AG04450 (cell line): Measurements from ENCODE around the gene JSRP1. TPM values are rescaled to one million over a fixed set of nuclear protein-coding genes. Genes with fewer than 3 reads are reported as not detected.

Source experiments
- CTCF ChIA-PET: fragments of 300-600, 350-600 bp; formaldehyde crosslinking; extraction: SDS; loops from one replicate; lab custom pipeline; 2022; ENCODE audit warnings: antibody characterized with exemption, inconsistent platforms; lab: Charles Lee
- POLR2A ChIA-PET: fragments of 350-600 bp; formaldehyde crosslinking; extraction: SDS; loops from one replicate; lab custom pipeline; 2021; ENCODE audit warnings: antibody characterized with exemption, inconsistent platforms; lab: Yijun Ruan, JAX
- DNase-seq: peaks from one replicate; pipeline ENCODE4 v3.0.0-alpha.2; 2011; ENCODE audit warnings: low read depth, low spot score
- H3K27ac ChIP-seq: one replicate; pipeline ENCODE4 v1.5.1; 2012; ENCODE audit warnings: low read depth, low read length, control low read depth
- H3K27me3 ChIP-seq: one replicate; pipeline ENCODE4 v1.6.0; 2012; ENCODE audit warnings: low read length; ENCODE audit not compliant: control insufficient read depth, insufficient read depth
- H3K4me3 ChIP-seq: 2 replicates; pipeline ENCODE4 v1.5.1; 2011; ENCODE audit warnings: mild to moderate bottlenecking, low read depth, low read length, control low read depth
- H3K9me3 ChIP-seq: 2 replicates; pipeline ENCODE4 v1.5.1; 2012; ENCODE audit warnings: low read length; ENCODE audit not compliant: control insufficient read depth, insufficient read depth
- polyA plus RNA-seq: library from polyadenylated mRNA; depleted of rRNA; stranded (reverse); fragments of >200 nt; gene quantifications from 2 replicates; pipeline ENCODE4 v1.2.3, GENCODE V29; 2011
- TF ChIP-seq, protein P1 (sequence below): IDR thresholded peaks from 2 replicates; pipeline ENCODE4 v1.5.1; 2011; ENCODE audit warnings: low read depth, low read length, control low read depth, inconsistent platforms

Gene JSRP1
- polyA plus RNA-seq, 1 experiment = not detected

DNA sequence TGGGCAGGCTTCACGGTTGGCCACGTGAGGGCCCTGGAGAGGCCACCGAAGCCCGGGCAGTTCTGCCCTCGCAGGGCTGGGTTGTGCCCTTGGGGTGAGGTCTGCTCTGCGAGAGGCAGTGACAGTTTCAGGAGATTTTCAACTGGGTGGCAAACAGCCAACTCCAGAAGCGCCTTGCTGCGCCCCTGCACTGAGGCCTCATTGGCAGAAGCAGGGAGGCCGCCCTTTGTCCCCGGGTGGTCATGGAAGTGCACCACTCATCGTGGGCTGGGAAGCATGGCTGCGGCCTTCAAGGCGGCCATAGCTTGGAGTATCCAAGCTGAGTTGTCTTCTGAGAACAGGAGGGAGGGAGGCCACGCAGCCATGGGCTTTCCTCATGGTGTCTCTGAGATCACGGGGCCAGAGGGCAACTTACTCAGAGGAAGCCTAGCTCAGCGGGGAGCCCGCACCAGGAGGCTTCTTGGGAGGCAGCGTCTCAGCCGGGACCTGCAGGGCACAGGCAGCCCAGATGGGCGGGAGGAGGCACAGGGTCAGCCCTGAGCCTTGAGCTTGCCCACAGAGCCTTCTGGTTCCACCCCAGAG is 34.9 kb downstream of the JSRP1 start:
- Histone ChIP-seq H3K4me3 (no peak overlapping the region), H3K27me3 (no peaks in the 10 kb centered on the region), H3K27ac (no peak overlapping the region), H3K9me3 (no peaks in the 10 kb centered on the region; the same call in 1 of the 2 replicates)
- TF ChIP-seq, protein P1, sequence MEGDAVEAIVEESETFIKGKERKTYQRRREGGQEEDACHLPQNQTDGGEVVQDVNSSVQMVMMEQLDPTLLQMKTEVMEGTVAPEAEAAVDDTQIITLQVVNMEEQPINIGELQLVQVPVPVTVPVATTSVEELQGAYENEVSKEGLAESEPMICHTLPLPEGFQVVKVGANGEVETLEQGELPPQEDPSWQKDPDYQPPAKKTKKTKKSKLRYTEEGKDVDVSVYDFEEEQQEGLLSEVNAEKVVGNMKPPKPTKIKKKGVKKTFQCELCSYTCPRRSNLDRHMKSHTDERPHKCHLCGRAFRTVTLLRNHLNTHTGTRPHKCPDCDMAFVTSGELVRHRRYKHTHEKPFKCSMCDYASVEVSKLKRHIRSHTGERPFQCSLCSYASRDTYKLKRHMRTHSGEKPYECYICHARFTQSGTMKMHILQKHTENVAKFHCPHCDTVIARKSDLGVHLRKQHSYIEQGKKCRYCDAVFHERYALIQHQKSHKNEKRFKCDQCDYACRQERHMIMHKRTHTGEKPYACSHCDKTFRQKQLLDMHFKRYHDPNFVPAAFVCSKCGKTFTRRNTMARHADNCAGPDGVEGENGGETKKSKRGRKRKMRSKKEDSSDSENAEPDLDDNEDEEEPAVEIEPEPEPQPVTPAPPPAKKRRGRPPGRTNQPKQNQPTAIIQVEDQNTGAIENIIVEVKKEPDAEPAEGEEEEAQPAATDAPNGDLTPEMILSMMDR = no peak
- POLR2A ChIA-PET = no interaction called here
- DNase-seq = no peak
- CTCF ChIA-PET = interaction anchor here (0.7 kb wide), 1 partner anchor 15 kb away, joined by 3 read pairs; the partner anchor contains the start of gene PLEKHJ1

DNA sequence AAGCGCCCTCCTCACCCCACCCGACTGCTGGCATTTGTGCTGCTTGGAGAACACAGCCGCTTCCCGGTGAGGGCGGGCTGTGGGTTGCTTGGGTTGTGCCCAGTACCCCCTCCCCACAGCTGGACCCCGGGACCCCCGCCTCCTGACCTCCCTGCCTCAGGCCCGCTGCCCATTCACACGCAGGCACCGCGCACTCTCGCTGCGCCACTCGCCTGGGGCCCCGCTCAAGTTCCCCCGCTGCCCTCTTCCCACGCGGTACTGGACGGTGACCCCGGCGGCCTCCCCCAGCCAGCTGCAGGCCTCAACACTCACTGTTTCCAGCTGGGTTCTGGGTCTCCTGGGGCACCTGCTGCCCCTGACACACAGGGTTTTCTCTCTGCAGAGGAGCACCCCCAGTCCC is 36.5 kb downstream of the JSRP1 start:
- Histone ChIP-seq H3K27me3 (no peaks in the 10 kb centered on the region), H3K27ac (no peak overlapping the region), H3K9me3 (no peaks in the 10 kb centered on the region; the same call in 1 of the 2 replicates), H3K4me3 (no peak overlapping the region)
- TF ChIP-seq, protein P1 = no peak
- ChIA-PET POLR2A (no interaction called here), CTCF (no interaction called here)
- DNase-seq = no peak

DNA sequence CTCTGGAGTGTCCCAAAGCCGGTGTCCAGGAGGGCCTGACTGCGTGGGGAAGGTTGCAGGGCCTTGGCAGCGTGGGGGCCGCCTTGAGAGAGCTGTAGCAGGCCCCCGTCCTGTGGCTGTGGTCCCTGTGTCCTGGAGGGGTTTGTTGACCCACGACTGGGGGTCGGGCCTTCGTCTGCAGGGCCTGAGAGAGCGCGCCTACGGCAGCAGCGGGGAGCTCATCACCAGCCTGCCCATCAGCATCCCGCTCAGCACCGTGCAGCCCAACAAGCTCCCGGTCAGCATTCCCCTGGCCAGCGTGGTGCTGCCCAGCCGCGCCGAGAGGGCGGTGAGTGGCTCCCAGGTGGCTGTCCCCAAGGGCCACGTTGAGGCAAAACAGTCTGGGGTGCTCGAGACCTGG is 38.6 kb downstream of the JSRP1 start:
- ChIA-PET POLR2A (no interaction called here), CTCF (no interaction called here)
- Histone ChIP-seq H3K4me3 (no peak overlapping the region), H3K9me3 (no peaks in the 10 kb centered on the region; the same call in 1 of the 2 replicates), H3K27me3 (no peaks in the 10 kb centered on the region), H3K27ac (no peak overlapping the region)
- TF ChIP-seq, protein P1 = no peak
- DNase-seq = no peak

DNA sequence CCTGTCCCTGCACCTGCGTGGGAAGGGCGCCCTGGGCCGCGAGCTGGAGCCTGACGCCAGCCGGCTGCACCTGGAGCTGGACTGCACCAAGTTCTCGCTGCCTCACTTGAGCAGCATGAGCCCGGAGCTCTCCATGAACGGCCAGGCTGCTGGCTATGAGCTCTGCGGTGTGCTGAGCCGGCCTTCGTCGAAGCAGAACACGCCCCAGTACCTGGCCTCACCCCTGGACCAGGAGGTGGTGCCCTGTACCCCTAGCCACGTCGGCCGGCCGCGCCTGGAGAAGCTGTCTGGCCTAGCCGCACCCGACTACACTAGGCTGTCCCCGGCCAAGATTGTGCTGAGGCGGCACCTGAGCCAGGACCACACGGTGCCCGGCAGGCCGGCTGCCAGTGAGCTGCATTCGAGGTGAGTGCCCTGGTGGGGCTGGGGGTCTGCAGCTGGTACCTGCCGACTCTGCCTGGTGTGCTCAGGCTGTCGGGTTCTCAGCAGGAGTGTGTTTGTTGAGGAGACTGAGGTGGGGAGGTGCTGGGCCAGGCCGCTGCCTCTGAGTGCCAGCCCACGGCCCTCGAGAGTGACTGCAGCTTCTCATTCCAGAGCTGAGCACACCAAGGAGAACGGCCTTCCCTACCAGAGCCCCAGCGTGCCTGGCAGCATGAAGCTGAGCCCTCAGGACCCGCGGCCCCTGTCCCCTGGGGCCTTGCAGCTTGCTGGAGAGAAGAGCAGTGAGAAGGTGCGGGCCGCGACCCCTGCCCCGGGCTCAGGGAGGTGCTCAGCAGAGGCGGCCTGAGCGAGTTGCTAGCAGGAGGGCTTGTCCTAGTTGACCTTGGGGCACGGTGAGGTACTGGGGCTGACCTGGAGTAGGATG is 39.6 kb downstream of the JSRP1 start:
- POLR2A ChIA-PET = interaction anchor here (0.5 kb wide), 1 partner anchor 44 kb away, joined by 5 read pairs; no protein-coding TSS in a partner anchor

More for the DNA sequence above, 39.6 kb downstream of the JSRP1 start:
- no peak for DNase-seq
- TF ChIP-seq, protein P1 = no peak
- Histone ChIP-seq H3K9me3 (no peaks in the 10 kb centered on the region; the same call in 1 of the 2 replicates), H3K27me3 (no peaks in the 10 kb centered on the region), H3K4me3 (no peak overlapping the region), H3K27ac (no peak overlapping the region)
- CTCF ChIA-PET = no interaction called here
